ENCODE data around the gene DDX41. TPM values are rescaled to one million over a fixed set of nuclear protein-coding genes. Genes with fewer than 3 reads are reported as not detected.

DDX41 gene
- total and polyA plus RNA-seq, 2 of the 13 experiments (the other 11 are each of a cell fraction or from before 2014, with no cell fraction given) = 62.8 to 105 TPM

- CTCF ChIA-PET (ENCODE audit: low intra/inter-chr PET ratio, low total read pairs) = no interaction called here
- Histone ChIP-seq H3K9me3 (ENCODE audit: low read length) (no peaks in the 10 kb centered on the region), H3K4me3 (replicated peaks in 1 of 3; ENCODE audit: insufficient read depth in 1 of 3, low read depth in 2 of 3, low read length in 3 of 3) (peak overlapping the region; percentile 96 to 98 (median 98)), H3K4me1 (ENCODE audit: insufficient read depth, low read length) (peaks cover 56% of the 10 kb centered on the region), H3K27me3 (ENCODE audit: control insufficient read depth in 1 of 2, insufficient read depth in 2 of 2, low read length in 2 of 2) (no peaks in the 10 kb centered on the region), H3K27ac (ENCODE audit: extremely low read length, insufficient read depth, low read length) (peak overlapping the region; percentile 56), H3K36me3 (replicated peaks in 1 of 2; ENCODE audit: control insufficient read depth in 1 of 2, insufficient read depth in 2 of 2, low read length in 2 of 2) (peaks cover 5 to 18% of the 10 kb centered on the region in 2 experiments), H2AFZ (ENCODE audit: low read length) (no peak overlapping the region), H3K9ac (ENCODE audit: insufficient read depth, low read depth, low read length) (peak overlapping the region; percentile 86), H3K79me2 (ENCODE audit: insufficient read depth, low read length) (peaks cover 57% of the 10 kb centered on the region), H3K4me2 (ENCODE audit: low read depth, low read length) (peak overlapping the region; percentile 86), H4K20me1 (ENCODE audit: insufficient read depth, low read length) (peaks cover 7% of the 10 kb centered on the region; the same call in 1 of the 2 replicates)
- POLR2A ChIA-PET = interaction anchor here (0.7 to 1.0 kb wide), 2 partner anchors 35 to 56 kb away, joined by 3 to 4 read pairs; partner anchors contain the start of gene PDLIM7
- peak; percentile 29 for DNase-seq (ENCODE audit: low spot score)
- peak; percentile 69 for ATAC-seq
- BruUV-seq (replicated peaks) = no TSS peak
- FAIRE-seq = no peak
- 25% methylated on average over 7 of the region's 16 CpGs for WGBS (ENCODE audit: low lambda C conversion rate)
- intact Hi-C loops (cut with micrococcal nuclease; ENCODE audit: unreplicated experiment) (loop anchor here (5.0 kb wide), 1 partner anchor 36 kb away; the partner anchor contains the start of gene DDX41), in situ Hi-C loops (cut with HindIII; ENCODE audit: extremely low pct_ligation_motif_present, low pct_unique_long_range_greater_than_20kb) (no loop called here)
- 0 out of 2 replicates have a peak, but pooled peaks have one; percentile 30 for TF ChIP-seq ZFP91 (CRISPR knock-in tag; IDR thresholded peaks at IDR 0.05; ENCODE audit: borderline replicate concordance)
- TF ChIP-seq HNRNPUL1 (IDR thresholded peaks at IDR 0.05; ENCODE audit: low read depth, low read length) = no peak
- peak; percentile 57; the same call in 1 of the 2 replicates for TF ChIP-seq HIC2 (CRISPR knock-in tag; IDR thresholded peaks at IDR 0.05; ENCODE audit: low read depth)
- no peak for TF ChIP-seq ZNF547 (CRISPR knock-in tag; IDR thresholded peaks at IDR 0.05)
- TF ChIP-seq ZNF687 (CRISPR knock-in tag; IDR thresholded peaks at IDR 0.05) = peak; percentile 68
- TF ChIP-seq ZNF816 (CRISPR knock-in tag; IDR thresholded peaks at IDR 0.05; ENCODE audit: borderline replicate concordance) = no peak
- no peak for TF ChIP-seq ISX (CRISPR knock-in tag; conservative IDR thresholded peaks at IDR 0.05)
- no peak for TF ChIP-seq RBAK (CRISPR knock-in tag; IDR thresholded peaks at IDR 0.05)
- no peak for TF ChIP-seq FOXA1 (IDR thresholded peaks at IDR 0.05)
- TF ChIP-seq FOXA1 (CRISPR knock-in tag; IDR thresholded peaks at IDR 0.05) = 0 out of 2 replicates have a peak, but pooled peaks have one; percentile 4
- TF ChIP-seq SALL1 (CRISPR knock-in tag; IDR thresholded peaks at IDR 0.05) = peak; percentile 7; the same call in 1 of the 2 replicates
- TF ChIP-seq IRX3 (CRISPR knock-in tag; IDR thresholded peaks at IDR 0.05; ENCODE audit: borderline replicate concordance, low read depth) = no peak
- no peak for TF ChIP-seq NR2F6 (IDR thresholded peaks at IDR 0.05)
- no peak for TF ChIP-seq NR2F6 (CRISPR knock-in tag; IDR thresholded peaks at IDR 0.05)
- TF ChIP-seq PLRG1 (conservative IDR thresholded peaks at IDR 0.05) = no peak
- 0 out of 2 replicates have a peak, but pooled peaks have one; percentile 18 for TF ChIP-seq ZNF143 (CRISPR knock-in tag; IDR thresholded peaks at IDR 0.05)
- 0 out of 2 replicates have a peak, but pooled peaks have one; percentile 16 for TF ChIP-seq FOSL2 (CRISPR knock-in tag; IDR thresholded peaks at IDR 0.05)
- 0 out of 2 replicates have a peak, but pooled peaks have one; percentile 39 for TF ChIP-seq HNRNPL (IDR thresholded peaks at IDR 0.05; ENCODE audit: low read depth, low read length)
Measured at GRCh38 chr5:177552839-177553455, 36.2 kb upstream of the DDX41 start.

All from HepG2 (cell line).